NCI-H82 (cell line): ENCODE results near the gene TRPV4.

Experiments
- DNase-seq: peaks from one replicate; lab custom pipeline; 2025; lab: John Stamatoyannopoulos, UW

The TRPV4 gene

DNA sequence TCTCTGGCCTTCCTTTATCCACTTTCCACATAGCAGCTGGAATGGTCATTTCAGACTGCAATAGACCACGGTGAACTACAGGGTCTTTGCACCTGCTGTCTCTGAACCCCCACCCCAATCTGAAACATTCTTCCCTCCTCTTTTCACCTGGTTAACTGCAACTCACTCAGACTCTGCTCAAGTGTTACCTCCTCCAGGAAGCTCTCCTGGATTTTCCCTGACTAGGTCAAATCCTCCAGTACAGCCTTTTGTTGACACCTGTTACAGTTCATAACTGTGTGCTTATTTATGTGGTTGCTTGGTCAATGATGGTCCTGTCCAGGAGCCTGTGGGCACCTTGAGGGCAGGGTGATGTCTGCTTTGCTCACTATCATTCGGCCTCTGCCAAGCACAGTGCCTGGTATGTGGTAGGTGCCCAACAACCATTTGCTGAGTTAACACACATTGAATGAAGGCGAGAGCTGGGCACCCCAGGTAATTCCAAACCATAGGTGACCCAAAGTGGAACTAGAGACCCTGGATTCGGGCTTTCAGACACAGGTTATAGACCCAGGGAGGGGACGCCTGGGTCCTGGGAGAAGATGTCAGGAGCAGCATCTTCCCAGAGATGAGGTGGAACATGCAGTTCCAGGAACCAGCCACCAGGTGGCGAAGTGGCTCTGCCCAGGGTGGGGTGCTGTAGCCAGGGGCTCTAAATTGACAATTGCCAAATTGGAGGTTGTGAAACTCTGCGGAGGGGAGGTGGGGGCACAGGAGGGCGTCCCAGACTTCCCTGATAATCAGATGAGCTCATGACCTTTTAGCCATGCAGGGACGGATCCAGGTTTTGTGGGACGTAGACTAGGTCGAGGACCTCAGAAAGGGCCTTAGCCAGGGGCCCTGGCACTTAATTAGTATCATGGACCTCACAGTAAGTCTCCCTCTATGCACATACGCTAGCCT, 28.1 kb downstream of the TRPV4 start:
- DNase-seq = peak; percentile 85

DNA sequence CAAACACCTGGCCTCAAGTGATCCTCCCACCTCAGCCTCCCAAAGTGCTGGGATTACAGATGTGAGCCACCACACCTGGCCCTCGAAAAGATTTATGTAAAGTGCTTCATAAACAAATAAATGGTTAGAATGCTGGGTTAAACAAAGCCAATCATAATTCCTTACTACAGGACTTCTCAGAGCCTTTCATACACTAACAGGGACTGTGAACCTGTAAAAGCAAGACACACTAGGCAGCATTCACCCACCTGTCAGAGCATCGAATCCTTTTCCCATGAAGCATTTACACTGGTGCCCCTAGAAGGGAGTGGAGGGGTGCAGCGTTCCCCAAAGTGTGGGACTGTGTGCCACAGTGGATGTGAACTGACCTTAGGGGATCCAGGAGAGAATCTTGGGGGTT, 29.5 kb downstream of the TRPV4 start:
- DNase-seq = no peak

DNA sequence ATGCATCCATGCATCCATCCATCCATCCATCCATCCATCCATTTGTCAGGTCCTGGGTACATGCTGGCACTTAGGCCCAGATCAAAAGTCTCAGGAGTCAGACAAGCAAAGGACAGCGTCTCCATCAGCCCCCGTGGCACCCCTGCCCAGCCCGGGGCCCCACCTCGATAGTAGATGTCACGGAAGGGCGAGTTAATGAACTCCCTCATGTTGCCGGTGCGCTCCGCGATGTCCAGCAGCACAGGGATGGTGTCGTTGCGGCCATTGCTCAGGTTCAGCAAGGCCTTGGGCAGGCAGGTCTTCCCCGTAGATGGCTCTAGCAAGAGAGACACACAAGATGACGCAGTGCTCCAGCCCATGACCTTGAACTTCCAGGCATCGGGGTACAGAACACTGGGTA, 30.4 kb downstream of the TRPV4 start:
- no peak for DNase-seq

DNA sequence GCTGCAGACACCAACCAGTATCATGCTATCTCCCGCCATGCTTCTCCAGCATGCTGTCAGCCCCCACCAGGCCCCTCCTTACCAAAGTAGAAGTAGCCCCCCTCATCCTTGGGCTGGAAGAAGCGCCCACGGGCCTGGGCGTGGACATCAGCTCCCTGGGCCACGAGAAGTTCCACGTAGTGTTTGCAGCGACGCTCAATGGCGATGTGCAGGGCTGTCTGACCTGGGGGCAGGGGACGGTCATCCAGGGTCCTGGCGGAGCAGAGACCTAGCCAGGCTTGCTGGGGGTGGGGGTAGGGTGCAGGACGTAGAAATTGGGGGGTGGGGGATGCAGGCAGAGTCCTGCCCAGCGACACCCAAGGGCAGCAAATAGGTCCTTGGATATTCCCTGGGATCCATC, 32.7 kb downstream of the TRPV4 start:
- DNase-seq = no peak

DNA sequence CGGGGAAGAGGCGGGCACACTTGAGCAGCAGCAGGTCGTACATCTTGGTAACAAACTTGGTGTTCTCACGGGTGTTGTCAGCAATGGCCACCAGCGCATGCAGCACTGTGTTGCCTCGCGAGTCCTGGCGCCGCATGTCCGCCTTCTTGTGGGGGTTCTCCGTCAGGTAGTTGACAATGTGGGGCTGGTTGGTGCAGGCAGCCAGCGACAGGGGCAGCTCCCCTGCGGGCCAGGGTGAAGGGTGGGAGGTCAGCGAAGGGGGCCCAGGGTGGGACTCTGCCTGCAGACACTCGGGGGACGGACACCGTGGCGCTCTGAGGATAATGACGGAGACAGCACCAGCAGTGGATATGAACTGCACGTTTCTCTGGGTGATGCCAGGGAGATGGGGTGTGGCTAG, 34.5 kb downstream of the TRPV4 start:
- no peak for DNase-seq

DNA sequence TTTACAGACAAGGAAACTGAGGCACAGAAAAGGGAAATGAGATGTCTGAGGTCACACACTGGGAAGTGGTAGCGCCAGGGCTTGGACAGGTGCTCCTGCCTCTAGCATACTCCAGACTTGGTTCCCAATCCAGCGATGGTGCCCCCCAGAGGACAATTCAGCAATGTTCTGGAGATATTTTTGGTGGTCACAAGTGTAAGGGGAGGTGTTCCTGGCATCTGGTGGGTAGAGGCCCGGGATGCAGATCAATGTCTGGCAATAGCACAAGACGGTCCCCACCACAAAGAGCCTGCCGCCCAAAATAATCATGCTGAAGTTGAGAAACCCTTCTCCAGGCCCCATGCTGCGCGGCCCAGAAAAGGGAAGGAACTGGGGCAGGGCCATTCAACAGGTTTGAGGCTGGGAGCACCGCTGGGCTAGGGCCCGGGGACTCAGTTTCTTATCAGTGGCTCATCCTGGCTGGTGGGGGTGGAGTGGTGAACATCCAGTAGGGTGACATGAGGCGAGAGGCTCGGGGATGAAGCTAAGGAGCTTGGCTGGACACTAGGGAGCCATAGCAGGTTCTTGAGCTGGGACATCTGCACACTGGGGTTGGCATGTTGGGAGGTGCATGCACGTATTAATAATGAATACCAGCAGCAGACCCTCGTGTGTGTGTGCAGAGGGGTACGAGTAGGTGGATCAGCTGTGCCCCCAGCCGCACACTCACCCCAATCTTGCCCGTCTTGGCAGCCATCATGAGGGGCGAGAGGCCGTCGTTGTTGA, 35.1 kb downstream of the TRPV4 start:
- DNase-seq = peak; percentile 59

DNA sequence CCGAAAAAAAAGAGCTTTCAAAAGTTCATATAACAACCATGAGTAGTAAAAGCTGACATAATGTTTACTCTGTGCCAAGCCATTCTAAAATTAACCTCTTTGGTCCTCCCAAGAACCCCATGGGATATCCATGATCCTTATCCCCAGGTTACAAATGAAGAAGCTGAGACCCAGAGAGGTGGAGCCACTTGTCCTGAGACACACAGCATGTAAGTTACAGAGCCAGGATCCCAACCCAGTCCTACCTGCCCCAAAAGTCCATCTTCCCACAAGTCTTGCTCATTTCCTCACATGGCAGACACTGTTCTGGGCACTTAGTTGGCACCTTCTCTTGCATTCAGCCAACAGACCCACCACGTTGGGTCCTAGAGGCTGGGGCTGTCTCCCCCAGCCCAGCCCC, 37.1 kb downstream of the TRPV4 start:
- DNase-seq = no peak

DNA sequence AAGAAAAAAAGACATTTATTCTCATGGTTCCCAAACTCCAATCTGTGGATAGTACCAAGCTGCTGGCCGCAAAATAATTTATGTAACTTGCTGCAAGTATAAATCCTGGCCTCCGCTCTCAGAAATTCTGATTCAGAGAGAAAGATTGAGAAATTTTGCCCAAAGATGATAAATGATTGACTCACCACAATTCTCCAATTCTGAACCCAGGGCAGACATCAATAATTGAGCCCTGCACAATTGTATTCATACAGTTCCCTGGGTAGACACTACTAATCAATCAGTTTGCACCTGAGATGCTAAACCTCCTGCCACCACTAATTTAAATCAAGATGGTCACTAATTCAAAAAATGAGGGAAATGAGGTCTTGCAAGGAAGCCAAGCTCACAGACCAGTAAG, 38.2 kb downstream of the TRPV4 start:
- no peak for DNase-seq

DNA sequence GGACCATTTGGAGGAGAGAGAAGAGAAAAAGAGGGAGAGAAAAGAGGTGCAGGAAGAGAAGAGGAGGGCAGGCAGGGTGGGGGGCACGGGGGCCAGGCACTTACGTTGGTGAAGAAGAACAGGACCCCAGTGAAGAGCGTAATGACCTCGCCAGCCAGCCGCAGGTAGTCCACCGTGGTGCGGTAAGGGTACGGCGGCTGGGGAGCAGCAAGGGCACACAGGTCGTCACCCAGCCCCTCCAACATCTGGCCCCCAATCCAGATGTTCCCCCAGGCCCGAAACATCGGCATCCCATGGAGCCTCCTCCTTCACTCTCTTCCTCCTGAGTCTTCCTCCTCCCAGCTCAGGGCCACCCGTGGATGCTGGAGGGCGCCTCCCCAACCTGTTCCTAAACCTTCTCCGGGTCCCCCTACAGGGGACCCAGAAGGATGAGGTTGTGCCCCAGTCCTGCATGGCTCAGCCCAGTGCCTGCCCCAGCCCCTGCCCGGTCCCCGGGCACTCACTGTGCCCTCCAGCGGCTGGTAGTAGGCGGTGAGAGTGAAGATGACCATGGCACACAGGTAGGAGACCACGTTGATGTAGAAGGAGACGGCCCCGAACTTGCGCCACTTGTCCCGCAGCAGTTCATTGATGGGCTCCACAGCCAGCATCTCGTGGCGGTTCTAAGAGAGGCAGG, 39.2 kb downstream of the TRPV4 start:
- no peak for DNase-seq

DNA sequence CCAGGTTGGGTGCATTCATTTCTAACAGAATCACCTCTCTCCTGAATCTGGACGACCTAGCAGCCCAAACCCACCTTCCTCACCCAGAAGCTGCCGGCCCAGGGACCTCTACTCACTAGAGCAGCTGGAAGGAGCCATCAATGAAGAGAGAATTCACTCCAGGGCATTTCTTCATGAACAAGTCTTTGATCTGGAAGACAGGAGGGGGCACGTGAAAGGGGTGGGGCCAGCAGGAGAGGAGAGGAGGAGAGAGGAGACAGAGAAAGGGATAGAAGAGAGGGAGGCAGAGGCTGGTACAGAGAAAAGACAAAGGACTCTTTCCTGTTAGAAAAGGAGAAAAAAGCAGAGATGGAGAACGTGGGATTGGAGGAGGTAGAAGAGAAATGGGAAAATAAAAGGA, 39.8 kb downstream of the TRPV4 start:
- no peak for DNase-seq

DNA sequence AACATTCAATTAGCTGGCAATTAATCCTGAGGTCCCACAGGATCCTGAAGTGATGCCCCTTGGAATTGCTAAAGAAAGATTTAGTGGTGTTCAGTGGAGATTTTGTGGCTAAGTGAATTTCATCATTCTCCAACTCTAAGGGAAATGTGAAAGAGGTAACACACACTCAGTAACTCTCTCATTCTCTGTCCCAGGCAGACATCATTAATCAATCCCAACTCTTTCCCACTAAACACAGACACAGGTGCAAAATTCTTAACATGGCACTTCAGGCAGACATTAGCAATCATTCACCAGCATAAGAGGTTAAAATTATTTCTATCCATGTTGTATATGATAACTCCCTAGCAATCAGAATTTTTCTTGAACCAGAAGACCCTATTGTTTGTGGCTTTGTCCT, 40.2 kb downstream of the TRPV4 start:
- DNase-seq = no peak

DNA sequence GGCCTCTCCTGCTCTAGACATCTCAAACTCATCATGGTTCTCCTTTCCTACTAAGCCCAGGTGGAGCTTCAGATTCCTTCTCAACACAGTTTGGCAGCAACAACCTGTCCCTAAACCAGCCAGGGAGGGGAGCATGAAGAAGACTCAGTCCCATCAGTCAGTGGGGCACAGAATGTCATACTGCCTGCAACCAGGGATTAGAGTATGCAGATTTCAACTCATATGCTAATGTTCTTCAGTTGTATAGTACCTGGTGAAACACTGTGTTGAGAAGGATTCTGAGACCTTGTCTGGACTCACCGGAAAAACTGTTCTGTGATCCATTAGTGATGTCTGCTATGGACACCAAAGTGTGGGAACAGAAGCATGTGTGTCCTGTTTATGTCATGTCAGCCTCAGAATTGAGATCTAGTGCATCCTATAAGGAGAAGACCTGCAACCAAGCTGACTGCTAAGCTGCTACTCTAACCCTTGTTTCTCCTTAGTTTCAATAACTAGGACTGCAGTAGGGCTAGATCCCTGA, 43.6 kb downstream of the TRPV4 start:
- DNase-seq = no peak

DNA sequence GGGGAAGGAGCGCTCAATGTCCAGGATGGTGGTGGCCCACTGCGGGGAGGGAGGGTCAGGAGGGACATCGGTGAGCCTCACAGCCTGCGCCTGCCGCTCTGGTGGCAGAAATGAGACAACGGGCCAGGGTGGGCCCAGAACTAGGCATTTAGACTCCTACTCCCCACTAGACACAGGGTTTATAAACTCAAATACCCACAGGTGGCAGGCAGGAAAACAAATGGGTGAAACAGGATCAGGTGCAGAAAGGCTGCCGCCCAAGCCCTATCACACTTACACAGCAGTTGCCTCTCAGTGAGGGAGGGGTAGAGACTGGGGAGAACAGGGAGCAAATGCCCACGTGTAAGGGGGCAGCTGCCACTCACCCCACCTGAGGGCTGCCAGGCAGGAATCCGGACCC, 46.4 kb downstream of the TRPV4 start:
- DNase-seq = no peak

DNA sequence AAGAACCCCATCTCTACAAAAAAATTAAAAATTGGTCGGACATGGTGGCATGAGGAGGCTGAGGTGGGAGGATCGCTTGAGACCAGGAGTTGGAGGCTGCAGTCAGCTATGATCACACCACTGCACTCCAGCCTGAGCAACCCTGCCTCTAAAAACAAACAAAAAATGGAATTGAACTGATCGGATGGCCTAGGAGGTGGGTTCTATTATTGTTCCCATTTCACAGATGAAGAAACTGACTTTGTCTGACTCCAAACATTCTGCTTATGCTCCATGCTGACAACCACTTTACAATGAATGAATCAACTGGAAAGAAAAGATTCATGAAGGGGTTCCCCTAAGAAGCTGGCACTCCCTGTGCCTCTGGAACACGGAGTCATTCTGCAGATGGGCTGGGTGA, 47.3 kb downstream of the TRPV4 start:
- no peak for DNase-seq

DNA sequence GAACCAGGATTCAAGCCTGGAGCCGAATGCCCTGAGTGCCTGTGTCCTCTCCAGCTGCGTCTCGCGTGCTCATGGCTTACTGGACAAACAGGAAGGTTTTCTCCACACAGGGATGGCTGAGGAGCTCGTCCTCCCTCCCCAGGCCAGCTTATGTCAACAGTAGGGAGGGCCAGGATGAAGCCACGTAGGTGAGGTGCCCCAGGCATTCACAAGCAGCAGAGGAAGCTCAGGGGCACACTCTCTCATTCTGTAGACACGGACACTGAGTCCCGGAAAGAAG, 49.3 kb downstream of the TRPV4 start:
- no peak for DNase-seq

DNA sequence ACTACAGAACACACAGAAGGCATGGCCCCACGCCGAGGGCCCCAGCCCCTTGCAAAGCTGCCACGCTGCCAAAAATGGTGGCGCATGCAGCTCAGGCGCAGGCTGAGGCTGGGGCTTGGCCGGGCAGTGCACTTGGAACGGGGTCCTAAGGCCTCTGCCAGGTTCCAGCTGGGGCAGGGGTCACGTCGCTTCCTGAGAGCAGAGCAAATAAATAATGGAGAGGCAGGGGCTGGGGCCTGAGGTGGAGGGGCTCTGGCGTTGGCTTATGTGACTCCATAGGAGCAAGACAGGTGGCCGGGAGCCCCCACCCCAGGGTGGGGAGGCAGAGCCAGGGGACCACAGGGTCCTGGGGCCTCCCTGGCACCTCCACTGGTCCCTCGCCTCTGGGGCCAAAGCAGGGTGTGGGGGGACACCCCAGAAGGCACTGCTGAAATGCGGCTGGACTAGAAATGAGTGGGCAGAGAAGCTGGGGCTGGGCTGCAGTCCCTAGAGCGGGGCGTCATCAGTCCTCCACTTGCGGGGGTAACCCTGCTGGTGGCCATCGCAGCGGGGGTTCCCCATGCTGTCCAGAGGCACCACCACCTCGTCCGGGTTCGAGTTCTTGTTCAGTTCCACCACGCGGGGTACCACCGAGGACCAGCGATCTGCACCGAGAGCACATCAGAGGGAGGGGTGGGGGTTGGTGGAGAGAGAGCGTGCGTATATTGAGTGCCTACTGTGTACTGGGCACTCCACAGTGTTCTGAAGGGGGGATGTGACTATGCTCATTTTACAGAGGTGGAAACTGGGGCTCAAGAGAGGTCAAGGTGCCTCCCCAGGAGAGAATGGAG, 49.8 kb downstream of the TRPV4 start:
- DNase-seq = no peak

DNA sequence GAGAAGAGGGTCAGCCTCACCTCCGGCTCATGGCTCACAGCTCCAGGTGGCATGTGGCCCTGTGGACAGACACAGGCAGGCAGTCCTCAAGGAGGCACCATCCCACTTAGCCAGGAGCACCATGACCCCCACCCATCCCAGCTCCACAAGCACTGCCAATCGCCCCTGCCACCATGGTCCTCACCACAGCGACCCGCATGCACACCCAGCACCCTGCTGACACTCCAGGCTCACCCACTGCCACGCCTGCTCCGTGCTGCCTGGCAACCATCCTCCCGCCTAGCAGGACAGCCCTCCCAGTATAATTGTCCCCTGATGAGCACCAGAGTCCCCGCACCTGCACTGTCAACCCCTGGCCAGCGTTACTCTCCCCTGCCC, 50.9 kb downstream of the TRPV4 start:
- DNase-seq = no peak

DNA sequence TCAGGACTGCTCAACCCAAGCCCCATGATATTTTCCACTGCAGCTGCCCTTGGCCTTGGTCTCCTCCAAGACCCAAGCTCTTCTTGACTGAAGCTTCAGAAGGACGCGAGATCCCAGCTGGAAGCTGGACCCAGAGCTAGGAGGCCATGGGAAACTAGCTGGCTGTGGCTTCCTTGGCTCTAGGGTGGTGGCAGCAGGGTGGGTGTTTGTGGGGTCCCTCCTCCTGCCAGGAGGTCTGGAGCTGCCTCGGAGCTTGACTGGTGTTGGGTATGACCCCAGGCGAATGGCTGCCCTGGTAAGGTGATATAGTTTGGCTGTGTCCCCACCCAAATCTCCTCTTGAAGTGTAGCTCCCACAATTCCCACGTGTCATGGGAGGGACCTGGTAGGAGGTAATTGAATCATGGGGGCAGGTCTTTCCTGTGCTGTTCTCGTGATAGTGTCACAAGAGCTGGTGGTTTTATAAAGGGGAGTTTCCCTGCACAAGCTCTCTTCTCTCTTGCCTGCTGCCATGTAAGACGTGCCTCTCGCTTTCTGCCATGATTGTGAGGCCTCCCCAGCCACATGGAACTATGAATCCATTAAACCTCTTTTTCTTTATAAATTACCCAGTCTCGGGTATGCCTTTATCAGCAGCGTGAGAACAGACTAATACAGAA, 51.4 kb downstream of the TRPV4 start:
- no peak for DNase-seq

DNA sequence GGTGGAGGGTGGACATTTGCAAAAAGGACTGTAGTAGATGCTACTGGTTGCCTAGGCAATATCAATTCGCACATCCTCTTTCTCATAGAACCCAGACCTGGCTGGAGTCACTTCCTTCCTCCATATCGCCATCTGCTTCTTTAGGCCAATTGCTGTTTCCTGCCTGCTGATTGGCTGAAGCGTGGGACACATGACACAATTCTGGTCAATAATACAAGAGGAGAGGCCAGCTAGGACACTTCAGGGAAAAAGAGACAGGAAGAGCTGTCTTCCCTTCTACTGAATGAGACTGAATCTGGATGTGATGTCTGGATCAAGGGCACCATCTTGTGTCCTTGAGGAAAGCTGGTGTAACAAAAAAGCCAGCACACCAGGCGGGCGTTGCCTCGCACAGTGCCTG, 53.8 kb downstream of the TRPV4 start:
- DNase-seq = peak; percentile 56

DNA sequence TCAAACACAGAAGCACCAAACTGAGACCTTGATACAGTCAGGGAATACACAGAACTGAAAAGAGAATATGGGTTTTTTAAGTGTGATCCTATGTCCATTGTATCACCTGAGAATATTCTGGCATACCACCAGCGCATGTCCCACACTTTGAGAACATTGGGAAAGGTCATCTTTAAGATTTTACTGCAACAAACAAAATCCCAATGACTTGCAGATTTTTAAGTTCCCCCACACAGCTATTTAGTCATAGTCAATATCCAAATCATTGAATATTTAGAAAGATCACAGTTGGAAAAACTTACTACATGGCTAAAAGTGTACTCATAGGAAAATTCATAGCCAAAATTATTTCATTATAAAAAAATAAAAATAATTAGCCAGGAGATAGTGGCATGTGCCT, 54.5 kb downstream of the TRPV4 start:
- no peak for DNase-seq

DNA sequence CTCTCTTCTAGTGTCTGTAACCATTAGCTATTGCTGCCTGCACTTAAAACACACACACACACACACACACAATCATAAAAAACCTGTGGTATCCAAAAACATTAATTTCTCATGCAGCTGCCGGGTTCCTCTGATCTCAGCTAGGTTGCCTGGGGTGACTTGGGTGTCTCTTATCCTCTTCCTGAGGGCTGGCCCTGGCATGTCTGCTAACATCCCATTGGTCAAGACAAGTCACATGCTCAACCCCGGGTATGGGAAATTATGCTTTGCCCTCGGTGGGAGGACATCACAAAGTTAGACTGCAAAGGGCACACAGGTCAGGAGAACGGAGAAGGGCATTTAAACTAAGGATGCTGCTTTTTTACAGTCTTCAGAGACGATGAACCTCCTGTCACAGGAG, 55.7 kb downstream of the TRPV4 start:
- peak; percentile 74 for DNase-seq
